Superior temporal gyrus (tissue), 1 donor: ENCODE measurements around the gene KCNQ1.
A peak's percentile ranks its signal among the peaks of the same experiment; 100 is the strongest.

Experiments
- DNase-seq: peaks from one replicate; pipeline ENCODE4 v3.0.0-alpha.2; 2016; ENCODE audit errors: extremely low spot score

Gene KCNQ1

DNA sequence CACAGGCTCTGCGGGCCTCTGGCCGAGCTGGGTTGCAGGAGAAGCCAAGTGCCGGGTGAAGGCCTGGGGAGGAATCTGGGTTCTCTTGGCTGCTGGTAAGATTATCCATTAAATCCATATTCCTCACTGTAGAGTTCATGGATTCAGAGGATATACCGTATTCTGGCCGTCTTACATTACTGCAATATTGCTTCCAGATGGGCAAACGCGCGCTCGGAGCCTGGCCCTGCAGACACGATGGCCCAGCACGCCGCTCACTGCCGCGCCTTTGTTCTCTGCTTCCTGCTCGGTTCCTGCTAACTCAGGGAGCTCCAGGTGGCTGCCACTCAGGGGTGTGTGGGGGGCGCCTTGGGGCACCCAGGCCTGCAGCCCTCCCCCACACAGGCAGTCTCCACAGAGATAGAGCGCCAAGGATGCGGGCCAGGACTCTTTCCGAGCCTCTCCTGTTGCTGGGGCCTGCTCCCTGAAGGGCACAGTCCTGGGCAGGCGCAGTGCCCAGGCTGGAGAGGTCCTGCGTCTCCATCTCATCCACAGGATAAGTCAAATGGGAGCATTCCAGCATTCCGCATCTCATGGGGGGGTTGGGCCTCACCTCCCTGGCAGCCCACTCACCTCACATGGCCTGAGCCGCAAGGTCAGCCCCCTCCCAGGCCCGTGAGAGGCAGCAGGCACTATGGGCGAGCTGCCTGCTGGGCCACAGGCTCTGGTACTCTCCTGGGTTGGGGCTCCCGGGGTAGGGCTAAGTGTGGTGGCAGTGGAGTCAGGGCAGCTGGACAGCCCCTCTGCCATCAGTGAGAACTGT is 269.1 kb downstream of the KCNQ1 start:
- no peak for DNase-seq

- DNase-seq: no peak
Measured at GRCh38 chr11:2714463-2714800, 269.6 kb downstream of the KCNQ1 start.

GRCh38 chr11:2714871-2715270 is 270.1 kb downstream of the KCNQ1 start:
- DNase-seq: no peak

DNA sequence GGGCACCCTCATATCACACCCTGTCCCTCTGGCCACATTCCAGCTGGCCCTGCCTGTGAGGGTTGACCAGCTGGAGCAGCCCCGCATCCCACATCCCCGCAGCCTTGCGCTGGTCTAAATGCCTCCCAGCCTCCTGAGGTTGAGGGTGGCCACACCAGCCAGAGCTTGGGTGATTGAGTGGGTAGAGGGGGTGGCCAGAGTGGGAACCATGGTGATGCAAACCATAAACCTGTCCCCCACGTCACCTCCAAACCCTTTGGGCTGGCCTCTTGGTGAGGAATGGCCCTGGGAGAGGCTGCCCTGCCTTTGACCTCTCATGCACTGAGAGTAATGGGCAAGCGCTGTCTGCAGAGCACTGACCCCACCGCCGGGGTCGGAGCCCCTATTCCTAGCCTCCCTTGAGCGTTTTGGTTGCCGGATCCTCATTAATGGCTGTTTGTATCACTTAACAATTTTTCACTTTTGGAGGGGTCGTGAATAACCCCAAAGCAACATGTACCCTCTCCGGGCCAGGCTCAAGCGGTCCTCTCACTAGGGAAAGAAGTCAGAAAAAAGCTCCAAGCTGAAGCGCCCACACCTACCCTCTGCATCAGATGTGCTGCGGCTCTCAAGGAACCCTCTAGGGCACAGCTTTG is 271.0 kb downstream of the KCNQ1 start:
- DNase-seq: no peak

- DNase-seq: no peak
Measured at GRCh38 chr11:2716376-2717095, 271.7 kb downstream of the KCNQ1 start.

GRCh38 chr11:2717561-2718325 is 272.9 kb downstream of the KCNQ1 start:
- no peak for DNase-seq

DNA sequence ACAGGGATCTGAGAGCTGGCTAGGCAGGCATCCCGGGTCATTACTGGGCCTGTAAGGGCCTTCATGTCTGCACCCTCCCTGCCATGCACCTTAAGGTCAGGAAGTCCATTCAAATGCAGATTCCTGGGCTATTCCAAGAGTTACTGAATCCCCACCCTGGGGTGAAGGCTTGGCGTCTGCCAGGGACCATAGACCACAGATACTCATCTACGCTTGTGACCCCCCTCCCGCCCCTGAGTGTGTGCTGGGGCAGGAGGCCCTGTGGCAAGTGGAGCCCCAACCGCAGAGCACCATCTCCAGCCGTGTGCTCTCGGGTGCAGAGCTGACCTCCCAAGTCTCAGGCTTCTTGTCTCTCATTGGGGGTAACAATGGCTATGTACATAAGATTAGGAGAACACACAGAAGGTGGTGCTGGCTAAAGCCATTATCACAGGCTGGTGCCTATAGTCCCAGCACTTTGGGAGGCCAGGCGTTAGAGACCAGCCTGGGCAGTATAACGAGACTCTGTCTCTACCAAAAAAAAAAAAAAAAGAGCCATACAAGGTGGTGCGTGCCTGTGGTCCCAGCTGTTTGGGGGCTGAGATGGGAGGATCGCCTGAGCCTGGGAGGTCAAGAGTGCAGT is 274.1 kb downstream of the KCNQ1 start:
- no peak for DNase-seq

- DNase-seq: no peak
Measured at GRCh38 chr11:2719831-2720590, 275.2 kb downstream of the KCNQ1 start.

GRCh38 chr11:2721210-2721916 is 276.6 kb downstream of the KCNQ1 start:
- no peak for DNase-seq

GRCh38 chr11:2722955-2723354 is 278.1 kb downstream of the KCNQ1 start:
- DNase-seq: no peak

DNA sequence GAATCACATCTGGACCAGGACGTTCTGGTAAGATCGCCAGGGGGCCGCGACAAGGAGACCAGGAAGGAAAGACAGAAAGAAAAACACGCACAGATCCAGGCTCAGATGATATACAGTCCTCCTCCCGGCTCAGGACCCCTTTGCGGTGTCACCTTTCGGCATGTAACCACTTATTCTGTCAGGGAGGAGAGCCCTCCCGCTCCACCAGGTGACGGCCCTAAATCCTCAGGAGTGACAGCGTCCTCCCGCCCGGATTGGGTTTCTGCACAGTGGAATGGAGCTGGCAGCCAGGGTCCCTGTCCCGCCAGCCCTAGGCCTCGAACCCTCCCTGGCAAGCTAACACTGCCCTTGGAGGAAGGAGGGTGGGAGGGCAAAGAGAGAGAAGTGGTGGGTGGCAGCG is 279.3 kb downstream of the KCNQ1 start:
- DNase-seq: no peak

DNA sequence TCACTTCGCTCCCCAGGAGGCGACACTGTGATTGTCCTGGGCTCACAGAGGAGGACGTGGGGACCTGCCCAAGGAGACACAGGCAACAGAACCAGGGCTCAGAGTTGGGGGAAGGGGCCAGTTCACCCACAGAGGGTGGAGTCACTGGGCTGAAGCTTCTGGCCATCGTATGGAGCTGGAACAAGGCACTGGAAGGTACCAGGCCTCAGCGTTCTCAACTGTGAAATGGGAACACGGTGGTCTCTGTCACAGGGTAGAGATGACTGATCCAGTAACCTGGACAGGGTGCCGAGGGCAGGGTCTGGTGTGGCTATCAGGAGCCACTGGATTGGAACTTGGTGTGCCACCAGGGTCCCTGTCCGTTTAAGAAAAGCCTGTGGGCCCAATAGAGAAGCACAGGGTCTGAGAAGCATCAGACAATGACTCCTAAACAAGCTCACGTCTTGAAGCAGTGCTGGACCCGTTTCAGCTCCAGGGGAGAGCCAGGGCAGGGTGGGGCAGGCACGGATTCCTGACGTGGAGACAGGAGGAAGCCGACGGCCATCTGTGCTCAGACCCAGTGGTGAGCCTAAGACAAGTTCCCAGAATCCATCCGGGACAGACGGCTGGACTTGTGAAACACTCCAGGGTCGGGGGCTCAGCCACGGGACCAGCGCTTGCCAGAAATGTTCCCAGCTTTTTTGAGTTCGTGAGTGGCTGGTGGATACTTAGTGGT is 280.0 kb downstream of the KCNQ1 start:
- DNase-seq: no peak

- no peak for DNase-seq
Measured at GRCh38 chr11:2725368-2726300, 280.8 kb downstream of the KCNQ1 start.

GRCh38 chr11:2726964-2727363 is 282.2 kb downstream of the KCNQ1 start:
- no peak for DNase-seq

DNA sequence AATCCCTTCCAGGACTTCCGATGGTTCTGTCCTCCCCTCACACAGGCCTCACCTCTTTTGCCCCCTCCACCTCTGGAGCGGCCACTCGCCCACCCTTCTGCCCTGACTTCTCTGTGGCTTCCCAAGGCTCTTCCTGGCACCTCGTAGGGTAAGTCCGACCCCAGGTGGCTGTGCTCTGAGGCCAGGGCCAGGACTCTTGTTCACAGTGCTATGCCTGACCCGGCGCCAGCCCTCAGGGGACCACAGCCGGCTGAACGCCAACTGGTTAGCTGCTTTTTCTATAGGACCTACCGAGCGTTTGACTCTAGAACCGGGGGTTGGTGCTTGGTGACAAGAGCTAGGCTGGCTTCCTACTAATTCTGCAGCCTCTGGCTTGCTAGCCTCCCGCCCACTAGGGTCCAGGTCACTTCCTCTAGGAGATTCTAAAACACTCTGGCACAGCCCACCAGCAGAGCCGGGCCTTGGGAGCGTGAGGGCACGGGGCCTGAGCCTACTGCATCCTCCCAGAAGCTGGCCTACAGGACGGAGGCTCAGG is 283.4 kb downstream of the KCNQ1 start:
- DNase-seq: no peak

- DNase-seq: peak; percentile 91
Measured at GRCh38 chr11:2728663-2729332, 284.0 kb downstream of the KCNQ1 start.

GRCh38 chr11:2729841-2730240 is 285.0 kb downstream of the KCNQ1 start:
- no peak for DNase-seq
